SKM-1 treated with dmso at 0.1 percent for 144 hours (cell line): Measurements from ENCODE around the gene ATG9B.

Source experiments
- DNase-seq: peaks from one replicate; lab custom pipeline; 2025; ENCODE audit not compliant: unreplicated experiment; lab: John Stamatoyannopoulos, UW

ATG9B gene

DNA sequence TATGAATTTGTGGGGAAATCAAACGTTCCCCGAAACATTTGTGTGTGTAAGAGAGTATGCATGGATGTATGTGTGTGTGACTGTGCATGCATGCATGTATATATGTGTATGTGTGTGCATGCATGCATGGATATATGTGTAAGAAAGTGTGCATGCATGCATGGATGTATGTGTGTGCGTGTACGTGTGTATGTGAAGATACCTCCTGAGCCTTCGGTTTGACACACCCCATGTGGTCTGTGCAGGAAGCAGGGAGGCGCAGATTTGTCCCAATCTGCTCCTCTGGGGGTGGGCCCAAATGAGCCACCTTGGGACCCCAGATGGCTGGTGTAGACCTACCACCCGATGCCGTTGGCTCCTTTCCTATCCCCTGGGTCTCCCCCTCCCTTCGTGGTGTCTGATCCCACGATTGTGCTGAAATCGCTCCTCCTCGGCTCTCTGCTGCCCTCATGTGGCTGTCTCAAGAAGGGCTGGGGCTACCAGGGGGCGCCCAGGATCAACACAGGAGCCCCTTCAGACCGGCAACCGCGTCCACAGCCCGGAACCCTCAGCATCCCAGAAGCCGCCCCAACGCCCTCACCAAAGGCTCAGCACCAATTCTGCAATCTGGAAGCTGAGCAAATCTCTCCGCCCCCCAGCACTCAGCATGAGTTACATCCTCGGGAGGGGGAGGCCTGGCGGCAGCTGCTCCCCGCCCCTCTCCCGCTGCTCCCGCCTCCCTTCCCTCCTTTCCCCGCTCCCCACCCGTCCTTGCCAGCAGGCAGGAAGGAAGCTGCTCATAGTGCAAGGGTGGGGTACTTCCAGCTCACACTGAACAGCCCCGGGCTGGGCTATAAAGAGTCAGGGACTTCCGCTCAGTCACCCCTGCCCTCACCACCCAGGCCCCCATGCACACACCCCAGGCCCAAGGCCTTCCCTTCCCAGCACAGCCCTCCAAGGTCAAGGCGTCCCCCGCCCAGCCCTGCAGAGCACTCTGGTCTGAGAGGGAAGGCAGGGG is 35.8 kb downstream of the ATG9B start:
- no peak for DNase-seq

DNA sequence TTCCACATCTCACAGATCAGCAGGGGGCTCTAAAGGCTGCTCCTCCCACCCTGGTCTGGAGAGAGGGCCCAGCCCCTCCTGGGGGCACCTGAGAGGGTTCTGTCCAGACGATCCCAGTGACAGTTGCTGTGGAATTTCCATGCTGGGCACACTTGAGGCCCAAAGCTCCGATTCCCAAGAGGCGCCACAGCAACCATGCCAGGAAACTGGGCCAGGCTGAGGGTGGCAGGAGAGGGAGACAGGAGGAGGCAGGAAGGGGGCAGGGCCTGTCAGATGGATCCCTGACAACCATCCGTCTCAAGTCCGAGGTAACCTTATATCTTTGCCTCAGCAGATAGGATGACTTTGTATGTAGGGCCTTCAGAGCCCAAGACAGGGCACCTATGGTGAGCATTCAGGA is 37.7 kb downstream of the ATG9B start:
- no peak for DNase-seq

DNA sequence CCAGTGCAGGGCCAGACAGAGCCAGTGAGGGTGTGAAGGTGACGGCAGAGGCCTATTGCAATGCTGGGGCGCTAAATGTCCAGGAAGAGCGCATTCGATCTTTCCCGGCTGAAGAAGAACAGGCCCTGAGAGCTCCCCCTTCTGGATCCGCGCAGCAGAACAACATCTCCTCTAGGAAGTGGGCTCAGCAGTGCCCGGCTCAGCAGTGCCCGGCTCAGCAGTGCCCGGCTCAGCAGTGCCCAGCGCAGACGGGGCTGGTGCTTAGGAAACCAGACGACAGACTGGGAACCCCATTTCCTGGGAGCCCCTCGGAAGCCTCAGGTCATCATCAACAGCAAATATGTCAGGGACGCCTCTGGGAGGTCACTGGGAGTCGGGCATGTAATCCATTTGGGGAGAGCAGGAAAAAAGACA is 38.2 kb downstream of the ATG9B start:
- no peak for DNase-seq

DNA sequence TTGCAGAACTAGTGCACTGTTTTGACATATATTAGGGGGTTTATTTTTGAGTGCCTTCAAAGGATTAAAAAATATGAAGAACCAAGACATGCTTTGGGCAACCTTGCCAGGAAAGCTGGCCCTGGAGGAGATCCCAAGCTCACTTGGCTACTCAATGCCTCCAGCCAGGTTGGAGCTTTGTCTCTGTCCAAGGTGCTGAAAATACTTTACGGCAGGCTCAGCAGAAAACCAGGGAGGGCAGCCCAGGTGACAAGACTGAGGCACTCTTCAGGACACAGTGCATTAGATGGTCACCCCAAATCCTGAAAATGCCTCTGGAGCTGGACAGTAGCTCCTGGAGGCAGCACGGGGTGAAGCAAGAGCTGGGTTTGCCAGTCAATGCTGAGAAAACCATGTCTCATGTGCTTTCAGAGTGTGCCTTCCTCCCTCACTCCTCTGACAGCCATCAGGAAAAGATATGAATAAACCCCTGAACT is 40.4 kb downstream of the ATG9B start:
- no peak for DNase-seq

DNA sequence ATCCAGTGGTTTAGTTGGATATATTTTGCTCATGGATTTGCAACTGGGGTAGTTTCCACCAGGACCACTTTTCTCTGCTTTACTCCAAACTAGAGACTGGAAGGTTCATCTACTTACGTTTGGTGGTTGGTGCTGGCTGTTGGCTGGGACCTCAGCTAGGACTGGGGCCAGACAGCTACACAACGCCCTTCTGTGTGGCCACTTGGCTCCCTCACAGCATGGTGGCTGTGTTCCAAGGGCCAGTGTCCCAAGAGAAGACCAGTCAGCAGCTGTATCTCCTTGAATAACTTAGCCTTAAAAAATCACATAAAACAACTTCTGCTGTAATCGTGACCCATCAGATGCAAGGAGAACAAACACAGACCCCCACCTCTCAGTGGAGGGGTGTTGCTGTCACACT is 41.9 kb downstream of the ATG9B start:
- no peak for DNase-seq

DNA sequence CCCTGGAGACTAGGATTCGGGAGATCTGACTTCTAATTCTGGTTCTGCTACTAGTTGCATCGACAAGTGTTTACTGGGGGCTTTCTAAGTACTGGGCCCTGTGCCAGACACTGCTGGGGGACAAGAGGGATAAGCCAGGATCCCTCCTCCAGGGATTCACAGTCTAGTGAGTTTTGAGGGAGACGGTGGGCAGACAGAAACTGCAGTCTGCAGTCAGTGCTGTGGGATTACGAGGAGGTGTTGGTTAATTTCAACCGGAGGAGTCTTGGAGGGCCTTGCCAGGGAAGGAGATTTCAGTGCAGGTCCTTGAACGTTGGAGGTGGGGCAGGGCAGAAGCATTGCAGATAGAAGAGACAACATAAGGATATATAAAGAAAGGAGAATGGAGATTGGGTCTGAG is 42.6 kb downstream of the ATG9B start:
- no peak for DNase-seq

DNA sequence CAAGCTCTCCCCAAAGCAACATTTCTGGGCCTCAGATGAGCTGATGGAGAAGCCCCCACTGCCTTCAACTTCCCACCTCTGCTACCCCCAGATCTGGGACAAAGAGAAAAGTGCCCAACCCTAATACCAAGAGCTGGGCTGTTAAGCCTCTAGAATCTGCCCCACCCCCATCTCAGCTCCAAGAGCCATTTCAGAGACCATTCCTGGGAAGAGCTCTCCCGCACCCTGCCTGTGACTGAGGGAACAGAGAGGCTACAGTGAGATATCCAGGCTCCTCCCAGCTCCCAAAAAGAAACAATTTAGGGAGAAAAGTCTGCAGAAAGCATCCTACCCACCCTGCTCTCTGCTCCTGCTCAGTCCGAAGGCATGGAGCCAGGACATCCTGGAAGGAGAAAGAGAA is 43.6 kb downstream of the ATG9B start:
- no peak for DNase-seq

DNA sequence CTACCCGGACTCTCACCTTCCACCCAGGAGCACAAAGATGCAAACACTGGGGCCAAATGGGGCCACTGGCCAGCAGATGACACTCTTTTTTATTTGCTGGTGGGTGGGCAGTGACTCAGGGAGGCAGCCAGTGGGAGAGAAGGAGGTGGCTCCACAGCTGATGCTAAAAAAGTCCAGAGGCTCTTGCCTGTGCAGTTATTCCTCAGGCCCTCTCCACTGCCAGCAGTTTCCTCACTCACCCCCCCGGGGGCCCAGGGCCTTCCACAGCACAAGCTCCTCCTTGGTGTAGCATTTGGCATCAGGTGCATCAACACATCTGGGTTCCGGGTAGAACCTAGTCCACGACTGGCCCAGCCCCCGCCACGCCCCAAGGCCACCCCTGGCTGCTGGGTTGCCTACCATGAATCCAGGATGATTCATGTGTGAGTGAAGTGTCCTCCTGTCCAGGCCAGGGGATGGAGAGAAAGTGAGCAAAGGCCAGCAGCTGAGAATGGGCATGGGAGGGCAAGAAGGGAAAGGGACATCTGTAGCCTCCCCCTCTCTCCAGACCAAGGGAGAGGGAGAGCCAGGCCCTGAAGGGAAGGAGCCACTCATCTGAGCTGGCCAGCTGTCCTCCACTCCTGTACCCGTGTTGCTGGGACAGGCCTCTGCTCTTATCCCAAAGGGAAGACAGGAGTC is 44.4 kb downstream of the ATG9B start:
- no peak for DNase-seq

DNA sequence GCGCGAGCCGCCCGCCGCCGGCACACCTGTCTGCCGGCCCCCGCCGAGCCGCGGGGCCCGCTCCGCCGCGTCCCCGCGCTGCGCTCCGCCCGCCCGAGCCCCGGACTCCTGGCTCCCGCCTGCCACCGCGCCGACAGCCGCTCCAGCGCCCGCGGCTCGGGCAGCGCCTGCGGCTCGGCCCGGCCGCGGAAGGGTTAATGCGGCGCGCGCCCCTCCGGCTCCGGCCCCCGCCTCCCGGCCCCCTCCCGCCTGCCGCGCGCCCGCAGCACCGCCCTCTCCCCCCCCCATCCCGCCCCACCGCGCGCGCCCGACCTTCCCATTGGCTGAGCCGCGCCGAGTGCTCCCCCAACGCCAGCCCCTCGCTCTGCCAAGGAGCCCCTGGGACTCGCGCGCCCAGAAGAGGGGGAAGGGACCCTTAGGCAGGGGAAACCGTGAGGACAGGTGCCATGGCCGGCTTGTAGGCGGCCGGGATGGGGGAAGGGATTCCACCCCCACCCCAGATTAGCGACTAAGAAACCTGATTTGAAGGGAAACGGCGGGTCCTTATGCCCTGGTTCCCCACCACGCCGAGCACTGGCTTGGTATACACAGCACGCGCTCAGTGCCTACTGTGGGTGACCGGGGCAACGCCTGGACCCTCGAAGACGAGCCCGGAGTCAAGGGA is 46.0 kb downstream of the ATG9B start, which contains the start of gene KCNH2:
Gene KCNH2, minus strand, starts transcription at position 196 of the 664 bp plus-strand sequence. CDS start 408 bp downstream, outside the sequence.
- DNase-seq: no peak

DNA sequence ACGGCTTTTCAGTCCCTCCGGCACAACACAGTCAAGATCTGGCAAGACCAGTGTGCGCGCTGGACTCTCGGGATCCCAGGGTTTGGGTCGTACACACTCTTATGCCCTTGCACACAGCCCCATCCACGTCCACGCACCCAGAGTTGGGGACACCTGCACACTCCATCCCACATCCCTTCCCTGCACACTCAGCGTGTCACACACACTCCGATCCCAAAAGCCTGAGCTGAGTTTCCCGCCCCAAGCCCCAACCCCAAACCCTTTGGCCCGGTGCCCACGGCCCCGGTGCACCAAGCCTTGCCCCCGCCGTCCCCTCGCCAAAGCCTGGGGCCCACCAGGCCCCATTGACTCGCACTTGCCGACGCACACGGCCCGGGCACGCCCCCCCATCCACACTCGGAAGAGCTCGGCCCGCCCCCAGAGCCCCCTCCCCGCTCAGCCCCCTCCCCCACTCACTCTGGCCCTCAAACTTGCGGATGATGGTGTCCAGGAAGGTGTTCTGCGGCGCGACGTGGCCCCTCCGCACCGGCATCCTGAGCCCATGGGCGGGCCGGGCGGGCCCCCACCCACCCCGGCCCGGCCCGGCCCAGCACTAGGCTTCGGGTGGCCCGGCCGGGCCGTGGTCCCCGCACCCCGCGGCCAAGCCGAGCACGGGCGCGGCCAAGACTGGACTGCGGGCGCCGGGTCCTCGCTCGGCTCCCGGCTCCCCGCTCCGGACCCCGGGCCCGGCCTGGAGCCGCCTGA is 46.7 kb downstream of the ATG9B start:
- no peak for DNase-seq

DNA sequence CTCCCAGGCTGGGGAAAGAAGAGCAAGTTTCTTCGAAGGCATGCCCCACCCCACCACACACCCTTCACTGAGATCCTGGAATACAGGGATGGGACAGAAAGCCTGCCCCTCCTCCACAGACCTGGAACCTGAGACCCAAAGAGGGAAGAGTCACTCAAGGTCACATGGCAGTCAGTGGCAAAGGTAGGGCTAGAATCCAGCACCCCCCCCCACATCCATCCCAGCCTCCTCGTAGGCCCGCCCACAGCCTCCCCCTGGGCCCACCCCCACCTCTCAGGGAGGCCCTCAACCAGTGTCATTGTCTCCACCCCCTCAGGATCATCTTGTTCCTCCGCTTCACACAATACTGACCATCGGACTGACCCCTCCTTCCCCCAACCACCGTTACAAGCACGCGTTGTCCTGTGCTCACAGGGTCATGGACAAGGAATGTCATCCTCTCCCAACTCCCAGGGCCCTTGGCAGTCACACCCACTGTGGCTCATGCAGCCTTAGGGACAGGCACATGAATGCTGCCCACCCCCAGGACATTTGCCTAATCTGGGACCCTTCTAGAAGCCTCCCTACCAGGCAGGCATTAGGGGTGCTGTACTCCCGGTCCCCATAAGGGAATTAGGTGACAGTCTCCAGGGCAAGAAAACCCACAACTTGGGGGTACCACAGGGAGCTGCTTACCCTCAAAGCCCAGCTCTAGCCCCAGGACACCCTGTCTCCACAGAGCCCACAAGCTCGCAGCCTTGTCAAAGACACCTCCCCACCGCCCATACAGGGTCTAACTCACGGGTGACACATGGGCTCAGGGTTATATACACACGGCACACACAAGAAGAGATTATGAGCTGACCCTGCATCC is 47.5 kb downstream of the ATG9B start:
- DNase-seq: no peak

DNA sequence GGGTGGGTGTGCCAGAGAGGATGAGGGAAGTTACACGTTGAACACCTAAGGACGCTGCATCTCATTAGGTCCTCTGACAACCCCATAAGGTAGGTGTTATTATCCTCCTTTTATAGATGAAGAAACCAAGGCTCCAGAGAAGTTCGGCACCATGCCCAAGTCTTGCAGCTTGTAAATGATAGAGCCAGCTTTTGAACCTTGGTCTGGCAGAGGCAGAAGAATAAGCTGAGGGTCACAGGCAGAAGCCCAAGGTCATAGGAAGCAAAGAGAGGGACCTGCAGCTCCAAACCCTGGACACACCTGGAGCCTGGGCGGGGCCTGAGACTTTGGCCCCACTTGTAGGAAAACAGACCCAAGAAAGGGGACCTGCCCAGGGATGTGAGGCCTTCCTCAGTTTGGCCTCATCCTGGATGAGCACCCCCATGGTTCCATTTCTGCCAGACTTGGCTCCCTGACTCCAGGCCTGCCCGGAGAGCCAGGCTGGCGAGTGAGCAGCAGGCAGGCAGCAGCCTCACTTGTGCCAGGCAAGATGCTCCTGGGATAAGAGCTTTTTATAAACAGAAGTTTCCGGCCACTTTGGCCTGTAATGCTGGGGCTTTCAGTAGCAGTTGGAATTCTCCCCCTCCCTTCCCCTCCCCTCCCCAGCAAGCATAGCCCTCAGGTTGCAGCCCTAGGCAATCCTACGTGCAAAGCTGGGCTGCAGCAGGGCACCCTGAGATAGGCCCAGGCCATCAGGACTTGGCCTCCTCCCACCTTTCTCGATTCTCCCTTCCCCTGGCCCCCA is 48.6 kb downstream of the ATG9B start:
- no peak for DNase-seq

DNA sequence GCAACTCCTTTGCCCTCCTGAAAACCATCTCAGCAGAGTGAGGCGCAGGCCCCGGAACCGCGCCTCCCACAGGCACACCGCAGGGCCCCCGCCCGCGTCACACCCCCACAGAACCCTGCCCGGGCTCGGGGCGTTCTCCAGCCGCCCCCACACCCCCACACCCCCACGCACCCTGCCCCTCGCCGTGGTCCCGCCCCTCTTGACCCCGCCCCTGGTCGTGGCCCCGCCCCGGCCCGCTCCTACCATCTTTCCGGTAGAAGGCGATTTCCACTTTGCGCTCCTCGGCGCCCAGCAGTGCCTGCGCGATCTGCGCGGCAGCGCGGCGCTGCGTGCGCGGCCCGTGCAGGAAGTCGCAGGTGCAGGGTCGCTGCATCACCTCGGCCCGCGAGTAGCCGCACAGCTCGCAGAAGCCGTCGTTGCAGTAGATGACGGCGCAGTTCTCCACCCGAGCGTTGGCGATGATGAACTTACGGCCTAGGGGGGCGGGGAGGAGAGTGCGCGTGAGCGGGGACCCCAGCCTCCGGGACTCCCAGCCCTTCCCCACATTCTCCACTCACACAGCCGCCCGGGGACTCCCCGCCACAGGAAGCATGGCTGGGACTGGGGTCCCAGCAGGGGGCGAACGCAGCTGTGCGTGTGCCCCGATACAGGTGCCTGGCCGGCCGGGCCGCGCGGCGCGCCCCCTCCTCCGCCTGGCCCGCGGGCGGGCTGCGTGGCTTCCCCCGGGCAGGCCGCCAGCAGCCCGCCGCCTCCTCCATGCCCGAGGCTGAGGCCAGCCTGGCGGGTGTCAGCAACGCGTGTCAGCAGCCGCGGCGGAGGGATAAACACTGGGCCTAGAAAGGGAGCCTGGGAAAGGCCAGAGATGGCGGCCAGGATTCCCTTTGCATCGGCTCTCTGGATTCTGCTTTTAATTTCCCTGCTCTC is 49.6 kb downstream of the ATG9B start:
- DNase-seq: no peak

DNA sequence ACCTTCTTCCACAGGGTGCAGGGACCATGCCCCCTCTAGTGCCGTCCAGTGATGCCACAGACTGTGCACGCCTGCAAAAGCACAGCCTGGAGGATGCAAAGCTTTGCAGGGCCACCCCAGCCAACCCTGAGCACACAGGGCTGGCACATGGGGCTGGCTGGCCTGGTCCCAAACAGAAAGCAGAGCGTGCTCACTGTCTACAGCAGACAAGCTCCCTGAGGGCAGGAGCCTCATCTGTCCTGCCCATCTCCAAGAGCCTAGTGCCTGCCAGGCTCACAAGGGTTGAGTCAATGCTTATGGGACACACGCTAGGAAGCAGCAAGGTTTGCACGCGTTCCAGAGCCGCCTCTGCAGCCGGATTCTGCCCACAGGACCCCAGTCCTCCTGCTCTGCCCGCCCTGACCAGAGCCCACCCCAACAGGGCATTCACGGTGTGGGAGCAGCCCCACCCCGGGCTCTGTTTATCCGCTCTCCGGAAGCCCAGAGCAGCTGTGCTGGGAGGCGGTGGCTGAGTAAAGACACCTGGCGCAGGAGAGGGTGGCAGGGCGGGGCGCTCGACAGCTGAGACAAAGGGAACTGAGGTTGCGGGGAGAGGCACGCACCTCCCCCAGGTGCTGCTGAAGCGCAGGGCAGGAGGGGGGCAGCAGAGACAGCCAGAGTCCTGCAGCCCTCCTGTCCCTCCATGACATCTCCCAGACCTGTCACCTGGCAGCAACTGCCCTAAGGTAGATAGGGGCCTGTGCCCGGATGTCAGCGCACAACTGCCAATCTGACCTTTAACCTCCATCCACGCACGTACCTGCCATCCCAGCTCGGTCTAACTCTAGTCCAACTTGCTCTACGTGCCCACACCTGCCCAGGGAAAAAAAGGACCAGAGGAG is 50.5 kb downstream of the ATG9B start:
- DNase-seq: no peak

DNA sequence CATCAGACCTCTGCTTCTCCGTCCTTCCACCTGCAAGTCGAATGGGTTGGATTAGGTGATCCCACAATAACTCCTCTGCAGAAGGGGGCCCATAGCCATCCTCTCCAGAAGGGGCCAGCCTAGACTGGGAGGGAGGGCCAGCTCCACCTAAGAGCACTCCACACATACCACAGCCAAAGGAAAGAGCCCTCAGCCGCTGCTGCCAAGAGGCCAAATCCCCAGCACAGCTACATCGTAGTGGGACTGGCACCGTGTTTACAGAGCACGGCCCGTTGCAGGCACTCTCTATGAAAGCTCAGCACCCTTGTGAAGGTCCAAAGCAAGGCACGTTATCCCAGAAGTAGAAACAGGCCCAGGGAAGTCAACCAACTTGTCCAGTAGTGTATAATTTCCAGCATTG is 51.6 kb downstream of the ATG9B start:
- no peak for DNase-seq

DNA sequence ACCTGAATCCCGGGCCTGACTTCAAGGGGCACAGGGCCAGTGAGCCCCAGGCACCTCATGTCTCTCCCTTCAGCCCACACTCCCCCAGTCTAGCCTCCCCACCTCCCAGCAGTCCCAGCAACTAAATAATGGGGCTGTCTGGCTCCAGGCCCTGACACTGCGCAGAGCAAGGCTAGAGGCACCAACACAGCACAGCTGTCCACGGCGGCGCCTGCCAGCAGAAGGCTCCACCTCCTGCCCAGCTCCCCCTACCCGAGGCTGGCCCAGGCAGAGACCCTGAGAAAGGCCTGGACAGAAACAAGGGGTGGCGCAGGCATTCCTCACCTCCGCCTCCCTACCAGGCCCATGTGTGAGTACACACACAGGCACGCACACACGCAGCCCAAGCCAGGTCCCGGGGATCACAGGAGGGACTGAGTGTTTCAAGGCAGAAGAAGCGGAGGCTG is 52.2 kb downstream of the ATG9B start:
- DNase-seq: no peak
